ENCODE measurements around the gene DTNB.

DTNB gene

GRCh38 chr2:25596516-25597244 is 76.7 kb downstream of the DTNB start:
- FAIRE-seq, result no peak
- no peak for DNase-seq (ENCODE audit: insufficient read length, low spot score)
- no peak for TF ChIP-seq PAX5 (IDR thresholded peaks at IDR 0.05; ENCODE audit: insufficient read depth, low read length, severe bottlenecking)
- no peak for TF ChIP-seq TAF1 (IDR thresholded peaks at IDR 0.05; ENCODE audit: low read depth, low read length)
- no peak for TF ChIP-seq POLR2AphosphoS5 (IDR thresholded peaks at IDR 0.05; ENCODE audit: low read depth, low read length)
- no peak for TF ChIP-seq POU2F2 (IDR thresholded peaks at IDR 0.05; ENCODE audit: low read depth, low read length)
- no peak for TF ChIP-seq POLR2A (IDR thresholded peaks at IDR 0.05; ENCODE audit: low read depth, low read length)
- TF ChIP-seq SPI1 (IDR thresholded peaks at IDR 0.05; ENCODE audit: low read depth, low read length), result no peak

GRCh38 chr2:25595393-25595792 is 78.0 kb downstream of the DTNB start:
- FAIRE-seq, result no peak

GRCh38 chr2:25594991-25595390 is 78.4 kb downstream of the DTNB start:
- TF ChIP-seq SPI1 (IDR thresholded peaks at IDR 0.05; ENCODE audit: low read depth, low read length) (no peak), TAF1 (IDR thresholded peaks at IDR 0.05; ENCODE audit: low read depth, low read length) (no peak), POU2F2 (IDR thresholded peaks at IDR 0.05; ENCODE audit: low read depth, low read length) (no peak), POLR2AphosphoS5 (IDR thresholded peaks at IDR 0.05; ENCODE audit: low read depth, low read length) (no peak), POLR2A (IDR thresholded peaks at IDR 0.05; ENCODE audit: low read depth, low read length) (no peak), PAX5 (IDR thresholded peaks at IDR 0.05; ENCODE audit: insufficient read depth, low read length, severe bottlenecking) (no peak)
- DNase-seq (ENCODE audit: insufficient read length, low spot score), result no peak
- no peak for FAIRE-seq

More at GRCh38 chr2:25595393-25595792, 78.0 kb downstream of the DTNB start:
- no peak for TF ChIP-seq POU2F2 (IDR thresholded peaks at IDR 0.05; ENCODE audit: low read depth, low read length)
- TF ChIP-seq POLR2A (IDR thresholded peaks at IDR 0.05; ENCODE audit: low read depth, low read length), result no peak
- no peak for TF ChIP-seq POLR2AphosphoS5 (IDR thresholded peaks at IDR 0.05; ENCODE audit: low read depth, low read length)
- TF ChIP-seq TAF1 (IDR thresholded peaks at IDR 0.05; ENCODE audit: low read depth, low read length), result no peak
- no peak for TF ChIP-seq PAX5 (IDR thresholded peaks at IDR 0.05; ENCODE audit: insufficient read depth, low read length, severe bottlenecking)
- no peak for TF ChIP-seq SPI1 (IDR thresholded peaks at IDR 0.05; ENCODE audit: low read depth, low read length)
- DNase-seq (ENCODE audit: insufficient read length, low spot score), result no peak

- TF ChIP-seq PAX5 (IDR thresholded peaks at IDR 0.05; ENCODE audit: insufficient read depth, low read length, severe bottlenecking) (no peak), TAF1 (IDR thresholded peaks at IDR 0.05; ENCODE audit: low read depth, low read length) (no peak), SPI1 (IDR thresholded peaks at IDR 0.05; ENCODE audit: low read depth, low read length) (no peak), POLR2A (IDR thresholded peaks at IDR 0.05; ENCODE audit: low read depth, low read length) (no peak), POLR2AphosphoS5 (IDR thresholded peaks at IDR 0.05; ENCODE audit: low read depth, low read length) (no peak), POU2F2 (IDR thresholded peaks at IDR 0.05; ENCODE audit: low read depth, low read length) (no peak)
- FAIRE-seq, result peak; percentile 5
Measured at GRCh38 chr2:25592766-25593292, 80.5 kb downstream of the DTNB start.

GRCh38 chr2:25590921-25591505 is 82.4 kb downstream of the DTNB start:
- TF ChIP-seq POU2F2 (IDR thresholded peaks at IDR 0.05; ENCODE audit: low read depth, low read length) (no peak), SPI1 (IDR thresholded peaks at IDR 0.05; ENCODE audit: low read depth, low read length) (no peak), POLR2A (IDR thresholded peaks at IDR 0.05; ENCODE audit: low read depth, low read length) (no peak), POLR2AphosphoS5 (IDR thresholded peaks at IDR 0.05; ENCODE audit: low read depth, low read length) (no peak), PAX5 (IDR thresholded peaks at IDR 0.05; ENCODE audit: insufficient read depth, low read length, severe bottlenecking) (no peak), TAF1 (IDR thresholded peaks at IDR 0.05; ENCODE audit: low read depth, low read length) (no peak)
- no peak for FAIRE-seq
- no peak for DNase-seq (ENCODE audit: insufficient read length, low spot score)

More at GRCh38 chr2:25592766-25593292, 80.5 kb downstream of the DTNB start:
- no peak for DNase-seq (ENCODE audit: insufficient read length, low spot score)

- no peak for DNase-seq (ENCODE audit: insufficient read length, low spot score)
- no peak for TF ChIP-seq PAX5 (IDR thresholded peaks at IDR 0.05; ENCODE audit: insufficient read depth, low read length, severe bottlenecking)
- no peak for TF ChIP-seq POU2F2 (IDR thresholded peaks at IDR 0.05; ENCODE audit: low read depth, low read length)
- no peak for TF ChIP-seq SPI1 (IDR thresholded peaks at IDR 0.05; ENCODE audit: low read depth, low read length)
- no peak for TF ChIP-seq POLR2AphosphoS5 (IDR thresholded peaks at IDR 0.05; ENCODE audit: low read depth, low read length)
- TF ChIP-seq POLR2A (IDR thresholded peaks at IDR 0.05; ENCODE audit: low read depth, low read length), result no peak
- TF ChIP-seq TAF1 (IDR thresholded peaks at IDR 0.05; ENCODE audit: low read depth, low read length), result no peak
- no peak for FAIRE-seq
Measured at GRCh38 chr2:25589676-25590205, 83.6 kb downstream of the DTNB start.

GRCh38 chr2:25588576-25588975 is 84.8 kb downstream of the DTNB start:
- TF ChIP-seq SPI1 (IDR thresholded peaks at IDR 0.05; ENCODE audit: low read depth, low read length) (no peak), POU2F2 (IDR thresholded peaks at IDR 0.05; ENCODE audit: low read depth, low read length) (no peak), POLR2A (IDR thresholded peaks at IDR 0.05; ENCODE audit: low read depth, low read length) (no peak), TAF1 (IDR thresholded peaks at IDR 0.05; ENCODE audit: low read depth, low read length) (no peak), POLR2AphosphoS5 (IDR thresholded peaks at IDR 0.05; ENCODE audit: low read depth, low read length) (no peak), PAX5 (IDR thresholded peaks at IDR 0.05; ENCODE audit: insufficient read depth, low read length, severe bottlenecking) (no peak)
- DNase-seq (ENCODE audit: insufficient read length, low spot score) (no peak), FAIRE-seq (no peak)

GRCh38 chr2:25587361-25587760 is 86.0 kb downstream of the DTNB start:
- TF ChIP-seq TAF1 (IDR thresholded peaks at IDR 0.05; ENCODE audit: low read depth, low read length) (no peak), SPI1 (IDR thresholded peaks at IDR 0.05; ENCODE audit: low read depth, low read length) (0 out of 2 replicates have a peak, but pooled peaks have one; percentile 15)
- DNase-seq (ENCODE audit: insufficient read length, low spot score), result no peak

GRCh38 chr2:25586726-25587144 is 86.6 kb downstream of the DTNB start:
- DNase-seq (ENCODE audit: insufficient read length, low spot score), result peak; percentile 18
- TF ChIP-seq POLR2A (IDR thresholded peaks at IDR 0.05; ENCODE audit: low read depth, low read length) (no peak), POU2F2 (IDR thresholded peaks at IDR 0.05; ENCODE audit: low read depth, low read length) (peak; percentile 92), POLR2AphosphoS5 (IDR thresholded peaks at IDR 0.05; ENCODE audit: low read depth, low read length) (no peak), PAX5 (IDR thresholded peaks at IDR 0.05; ENCODE audit: insufficient read depth, low read length, severe bottlenecking) (no peak), SPI1 (IDR thresholded peaks at IDR 0.05; ENCODE audit: low read depth, low read length) (no peak), TAF1 (IDR thresholded peaks at IDR 0.05; ENCODE audit: low read depth, low read length) (no peak)
- FAIRE-seq, result peak; percentile 88

More at GRCh38 chr2:25587361-25587760, 86.0 kb downstream of the DTNB start:
- peak; percentile 73 for FAIRE-seq

Measured in GM12891 (cell line).